HepG2 (cell line): ENCODE results near the gene HTR3C. TPM values are rescaled to one million over a fixed set of nuclear protein-coding genes. Genes with fewer than 3 reads are reported as not detected.

Source experiments
- BCL3 ChIP-seq: sonication (generic); formaldehyde crosslinking; IDR thresholded peaks from 2 replicates; pipeline ENCODE4 v1.5.1; 2020; ENCODE audit warnings: mild to moderate bottlenecking, missing genetic modification reagents, moderate library complexity
- CREB1 ChIP-seq, 2 experiments: fragments of 450-650 bp in 1 of 2; IDR thresholded peaks; 2 replicates each; pipeline ENCODE4 v1.6.1; 2016 to 2017; ENCODE audit warnings: control low read depth in 1 of 2, mild to moderate bottlenecking in 1 of 2, missing compliant biosample characterization in 1 of 2, missing genetic modification characterization in 1 of 2
- JUN ChIP-seq: sonication (generic); formaldehyde crosslinking; IDR thresholded peaks from 2 replicates; pipeline ENCODE4 v1.4.0; 2020; ENCODE audit warnings: mild to moderate bottlenecking, missing genetic modification reagents
- KDM6A ChIP-seq: IDR thresholded peaks from 2 replicates; pipeline ENCODE4 v1.6.1; 2016; ENCODE audit warnings: low read depth
- MYC ChIP-seq: sonication (generic); formaldehyde crosslinking; IDR thresholded peaks from 2 replicates; pipeline ENCODE4 v1.9.0; 2021; ENCODE audit warnings: missing genetic modification reagents, borderline replicate concordance
- RAD21 ChIP-seq: fragments of 450-650 bp; formaldehyde crosslinking; IDR thresholded peaks from 2 replicates; pipeline ENCODE4 v1.5.0; 2020; ENCODE audit warnings: mild to moderate bottlenecking
- ZBTB25 ChIP-seq: IDR thresholded peaks from 2 replicates; pipeline ENCODE4 v1.6.1; 2018; ENCODE audit warnings: missing genetic modification reagents
- ZBTB40 ChIP-seq, 2 experiments: fragments of 450-650 bp in 1 of 2; sonication (generic) in 1 of 2; formaldehyde crosslinking in 1 of 2; IDR thresholded peaks; 2 replicates each; pipeline versions ENCODE4 v1.6.1 to v1.8.0; 2016 to 2022; ENCODE audit warnings: antibody characterized with exemption in 1 of 2, mild to moderate bottlenecking in 1 of 2, missing genetic modification reagents in 1 of 2
- ZNF230 ChIP-seq: sonication (generic); formaldehyde crosslinking; IDR thresholded peaks from 2 replicates; pipeline ENCODE4 v1.4.0; 2020; ENCODE audit warnings: mild to moderate bottlenecking, missing genetic modification reagents
- ZNF513 ChIP-seq: sonication (generic); formaldehyde crosslinking; conservative IDR thresholded peaks from 2 replicates; pipeline ENCODE4 v1.5.0; 2020; ENCODE audit warnings: missing genetic modification reagents
- ZNF570 ChIP-seq: sonication (generic); formaldehyde crosslinking; IDR thresholded peaks from 2 replicates; pipeline ENCODE4 v1.4.0; 2020; ENCODE audit warnings: mild to moderate bottlenecking, missing genetic modification reagents, borderline replicate concordance
- ZNF724P ChIP-seq: sonication (generic); formaldehyde crosslinking; IDR thresholded peaks from 2 replicates; pipeline ENCODE4 v1.8.0; 2022; ENCODE audit warnings: missing genetic modification reagents, borderline replicate concordance
- ZNF737 ChIP-seq: sonication (generic); formaldehyde crosslinking; IDR thresholded peaks from 2 replicates; pipeline ENCODE4 v1.5.0; 2020; ENCODE audit warnings: missing genetic modification reagents, mild to moderate bottlenecking, borderline replicate concordance
- ZNF772 ChIP-seq: sonication (generic); formaldehyde crosslinking; IDR thresholded peaks from 2 replicates; pipeline ENCODE4 v1.5.0; 2020; ENCODE audit warnings: mild to moderate bottlenecking, missing genetic modification reagents
- ZZZ3 ChIP-seq: sonication (generic); formaldehyde crosslinking; IDR thresholded peaks from 2 replicates; pipeline ENCODE4 v1.4.0; 2020; ENCODE audit warnings: missing genetic modification reagents, mild to moderate bottlenecking, borderline replicate concordance
- polyA plus RNA-seq, 8 experiments: library from polyadenylated mRNA; depleted of rRNA in 3 of 8; stranded (reverse) in 7 of 8; unstranded in 1 of 8; fragments of >200 nt; fragmentation: Illumina TruSeq in 4 of 8; extraction: Trizol in 4 of 8; gene quantifications; 2 replicates each; pipeline versions ENCODE4 v1.2.1 to v1.2.3, GENCODE V29; 2011 to 2016; ENCODE audit warnings: low read depth in 4 of 8, missing spikeins in 1 of 8, mixed read lengths in 1 of 8; ENCODE audit not compliant: insufficient read depth in 1 of 8
- total RNA-seq, 5 experiments: library from RNA; depleted of rRNA; stranded (reverse); fragments of >200 nt; fragmentation: Illumina TruSeq; extraction: Trizol; gene quantifications; 2 replicates each; pipeline ENCODE4 v1.2.3, GENCODE V29; 2016; ENCODE audit warnings: low read depth in 1 of 5

HTR3C gene
- total and polyA plus RNA-seq, 2 of the 13 experiments (the other 11 are each of a cell fraction or from before 2014, with no cell fraction given) = not detected

- TF ChIP-seq ZBTB40 (IDR thresholded peaks at IDR 0.05) (no peak), ZBTB40 (CRISPR knock-in tag; IDR thresholded peaks at IDR 0.05) (peak; percentile 71), ZNF230 (CRISPR knock-in tag) (peak; percentile 70; the same call in 1 of the 2 replicates), ZNF570 (CRISPR knock-in tag) (no peak), ZNF513 (CRISPR knock-in tag) (no peak), ZBTB25 (CRISPR knock-in tag) (no peak), MYC (peak; percentile 60), ZZZ3 (CRISPR knock-in tag) (no peak), BCL3 (no peak), RAD21 (CRISPR knock-in tag) (0 out of 2 replicates have a peak, but pooled peaks have one; percentile 1), ZNF737 (CRISPR knock-in tag) (no peak; the same call in 1 of the 2 replicates), JUN (CRISPR knock-in tag) (no peak), CREB1 (IDR thresholded peaks at IDR 0.05) (no peak), CREB1 (CRISPR knock-in tag; IDR thresholded peaks at IDR 0.05) (peak; percentile 39; the same call in 1 of the 2 replicates), KDM6A (CRISPR knock-in tag) (no peak), ZNF772 (CRISPR knock-in tag) (peak; percentile 80; the same call in 1 of the 2 replicates), ZNF724P (CRISPR knock-in tag) (no peak)
These were observed 35.0 kb upstream of the HTR3C start, which contains the start of gene ABCC5 (continued) for GRCh38 chr3:184017672-184018423.
